Panc1 (cell line): ENCODE measurements around the gene KIF26B. TPM values are rescaled to one million over a fixed set of nuclear protein-coding genes. Genes with fewer than 3 reads are reported as not detected.

Source experiments
- ATAC-seq: fragments of 200-7000 bp; cut with Tn5 transposase; 2 replicates; pipeline ENCODE4 v1.9.1; 2020; ENCODE audit warnings: mild to moderate bottlenecking, moderate library complexity
- BruUV-seq: library from RNA; stranded (reverse); fragments of 400-500 nt; replicated peaks from 2 replicates; lab custom pipeline; 2021; lab: Mats Ljungman, UMichigan
- CTCF ChIA-PET: fragments of 300-600 bp; sonication (Branson Sonifier 250); formaldehyde crosslinking; loops from one replicate; lab custom pipeline; 2022; ENCODE audit warnings: antibody characterized with exemption; lab: Charles Lee
- POLR2A ChIA-PET: fragments of 300-600 bp; sonication (Branson Sonifier 250); formaldehyde crosslinking; loops from one replicate; lab custom pipeline; 2022; ENCODE audit warnings: antibody characterized with exemption; lab: Charles Lee
- DNase-seq: peaks from one replicate; pipeline ENCODE4 v3.0.0-alpha.2; 2010; ENCODE audit warnings: low read depth, low spot score
- H3K27ac ChIP-seq: 2 replicates; pipeline ENCODE4 v1.5.1; 2011; ENCODE audit warnings: mild to moderate bottlenecking, low read length, inconsistent platforms
- H3K27me3 ChIP-seq: fragments of 200-500 bp; sonication (Bioruptor generic); 2 replicates; pipeline ENCODE4 v1.6.0; 2014; ENCODE audit warnings: low read length, inconsistent platforms; ENCODE audit not compliant: control insufficient read depth, insufficient read depth
- H3K36me3 ChIP-seq: fragments of 200-500 bp; sonication (Bioruptor generic); 2 replicates; pipeline ENCODE4 v1.5.1; 2014; ENCODE audit warnings: inconsistent platforms, mild to moderate bottlenecking, low read length, moderate library complexity; ENCODE audit not compliant: control insufficient read depth, insufficient read depth
- H3K4me1 ChIP-seq: 2 replicates; pipeline ENCODE4 v1.5.1; 2011; ENCODE audit warnings: inconsistent platforms, mild to moderate bottlenecking, low read length, moderate library complexity; ENCODE audit not compliant: control insufficient read depth, insufficient read depth
- H3K4me3 ChIP-seq, 2 experiments: 2 replicates each; pipeline ENCODE4 v1.5.1; 2011 to 2012; ENCODE audit warnings: low read depth in 2 of 2, low read length in 2 of 2, mild to moderate bottlenecking in 2 of 2, inconsistent platforms in 1 of 2, moderate library complexity in 1 of 2
- H3K9me3 ChIP-seq: fragments of 200-500 bp; sonication (Bioruptor generic); 2 replicates; pipeline ENCODE4 v1.5.1; 2014; ENCODE audit warnings: low read depth, mild to moderate bottlenecking, inconsistent platforms, low read length, moderate library complexity; ENCODE audit not compliant: control insufficient read depth, insufficient read depth
- CTCF ChIP-seq: fragments of 450-650 bp; IDR thresholded peaks from 2 replicates; pipeline ENCODE4 v1.5.1; 2017; ENCODE audit warnings: mild to moderate bottlenecking
- POLR2AphosphoS5 ChIP-seq: IDR thresholded peaks from 2 replicates; pipeline ENCODE4 v1.6.1; 2012; ENCODE audit warnings: mild to moderate bottlenecking, low read depth, low read length, moderate library complexity
- REST ChIP-seq, 2 experiments: IDR thresholded peaks; 2 replicates each; pipeline ENCODE4 v1.6.1; 2011 to 2012; ENCODE audit warnings: low read depth in 2 of 2, control low read depth in 1 of 2, low read length in 1 of 2, mild to moderate bottlenecking in 1 of 2, moderate library complexity in 1 of 2; ENCODE audit not compliant: insufficient read depth in 1 of 2
- SIN3A ChIP-seq: IDR thresholded peaks from 2 replicates; pipeline ENCODE4 v1.6.1; 2012; ENCODE audit warnings: low read depth, mild to moderate bottlenecking, low read length, moderate library complexity, borderline replicate concordance; ENCODE audit not compliant: insufficient read depth
- TCF7L2 ChIP-seq: IDR thresholded peaks from 2 replicates; pipeline ENCODE4 v1.6.1; 2011; ENCODE audit warnings: mild to moderate bottlenecking, low read depth, low read length, inconsistent platforms
- in situ Hi-C: cut with HindIII; loops from 2 replicates; pipeline ENCODE4 v1.10.0; 2016; ENCODE audit warnings: low sequenced_read_pairs, low pct_unique_long_range_greater_than_20kb
- intact Hi-C: fragments of 100-400 bp; cut with micrococcal nuclease; formaldehyde crosslinking; loops from one replicate; pipeline ENCODE4 v1.10.0; 2022; ENCODE audit not compliant: unreplicated experiment
- total RNA-seq: library from RNA; stranded (reverse); gene quantifications from one replicate; pipeline ENCODE4 v1.2.1, GENCODE V29; 2021; ENCODE audit not compliant: unreplicated experiment

The KIF26B gene
- total RNA-seq, 1 experiment from 2014 or later: 0.33 TPM

GRCh38 chr1:245604979-245605378 is 450.2 kb downstream of the KIF26B start:
- TF ChIP-seq SIN3A (no peak), REST (IDR thresholded peaks at IDR 0.05; ENCODE audit: insufficient read depth in 1 of 2, low read depth in 2 of 2, low read length in 1 of 2) (no peak), TCF7L2 (no peak), POLR2AphosphoS5 (no peak), CTCF (no peak)
- no TSS peak for BruUV-seq
- DNase-seq (no peak), ATAC-seq (no peak)
- Histone ChIP-seq H3K36me3 (no peaks in the 10 kb centered on the region), H3K4me1 (no peaks in the 10 kb centered on the region), H3K9me3 (no peaks in the 10 kb centered on the region), H3K27ac (no peak overlapping the region), H3K27me3 (no peaks in the 10 kb centered on the region; the same call in 1 of the 2 replicates), H3K4me3 (no peak overlapping the region)
- intact Hi-C loops: loop anchor here (10.0 kb wide), 1 partner anchor 60 kb away; no protein-coding TSS in a partner anchor
- CTCF ChIA-PET: no interaction called here
- in situ Hi-C loops: no loop called here
- POLR2A ChIA-PET: no interaction called here

- Histone ChIP-seq H3K27ac (no peak overlapping the region), H3K9me3 (no peaks in the 10 kb centered on the region), H3K4me3 (no peak overlapping the region), H3K27me3 (no peaks in the 10 kb centered on the region; the same call in 1 of the 2 replicates), H3K36me3 (no peaks in the 10 kb centered on the region), H3K4me1 (no peaks in the 10 kb centered on the region)
- TF ChIP-seq POLR2AphosphoS5: no peak
- TF ChIP-seq TCF7L2: no peak
- no peak for TF ChIP-seq CTCF
- no peak for TF ChIP-seq REST (IDR thresholded peaks at IDR 0.05; ENCODE audit: insufficient read depth in 1 of 2, low read depth in 2 of 2, low read length in 1 of 2)
- no peak for TF ChIP-seq SIN3A
- BruUV-seq: no TSS peak
- ATAC-seq (no peak), DNase-seq (no peak)
- in situ Hi-C loops (no loop called here), intact Hi-C loops (loop anchor here (10.0 kb wide), 1 partner anchor 61 kb away; no protein-coding TSS in a partner anchor)
- CTCF ChIA-PET: no interaction called here
- POLR2A ChIA-PET: no interaction called here
These were observed 450.8 kb downstream of the KIF26B start for GRCh38 chr1:245605480-245606156.
